AG08396 (cell line): ENCODE results near the gene OSBPL1A.
A peak's percentile ranks its signal among the peaks of the same experiment; 100 is the strongest.

Experiments used
- DNase-seq: peaks from one replicate; pipeline ENCODE4 v3.0.0; 2012; ENCODE audit warnings: low spot score, mixed read lengths

OSBPL1A gene

DNA sequence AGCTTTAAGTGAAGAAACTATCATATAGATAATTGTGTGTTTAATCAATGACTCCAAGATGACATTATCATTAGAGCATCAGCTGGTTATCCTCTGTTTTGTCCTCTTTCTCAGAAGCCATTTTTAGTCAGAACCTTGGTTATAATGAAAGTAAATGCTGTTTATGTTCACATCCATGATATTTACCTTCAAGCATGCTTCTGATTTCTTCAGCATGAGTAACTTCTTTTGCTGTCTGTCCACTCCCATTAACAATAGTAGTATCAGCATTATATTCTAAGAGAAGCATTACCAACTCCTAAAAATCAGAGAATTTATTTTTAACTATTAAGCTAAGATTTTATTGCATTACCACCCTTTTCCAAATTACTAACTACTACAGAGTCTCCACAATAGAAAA, 56.3 kb downstream of the OSBPL1A start:
- DNase-seq = peak; percentile 15

GRCh38 chr18:24333084-24333483, 64.5 kb downstream of the OSBPL1A start:
- no peak for DNase-seq

- DNase-seq = no peak
These were observed 71.4 kb downstream of the OSBPL1A start for GRCh38 chr18:24326211-24326610.

GRCh38 chr18:24322584-24323136, 75.0 kb downstream of the OSBPL1A start:
- DNase-seq = peak; percentile 28

DNA sequence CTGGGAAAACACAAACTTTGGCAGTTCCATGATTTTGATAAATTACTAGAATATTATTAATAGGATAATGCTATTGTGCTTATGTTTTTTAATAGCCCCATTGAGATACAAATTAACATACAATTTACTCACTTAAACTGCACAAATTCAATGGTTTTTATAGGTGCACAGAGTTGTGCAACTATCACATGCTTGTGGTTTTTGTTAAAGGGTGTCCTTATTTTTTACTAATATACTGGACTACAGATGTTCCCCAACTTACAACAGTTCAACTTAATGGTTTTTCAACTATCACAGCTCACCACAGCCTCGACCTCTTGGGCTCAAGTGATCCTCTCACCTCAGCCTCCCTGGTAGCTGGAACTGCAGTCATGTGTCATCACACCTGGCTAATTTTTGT, 76.6 kb downstream of the OSBPL1A start:
- no peak for DNase-seq

DNA sequence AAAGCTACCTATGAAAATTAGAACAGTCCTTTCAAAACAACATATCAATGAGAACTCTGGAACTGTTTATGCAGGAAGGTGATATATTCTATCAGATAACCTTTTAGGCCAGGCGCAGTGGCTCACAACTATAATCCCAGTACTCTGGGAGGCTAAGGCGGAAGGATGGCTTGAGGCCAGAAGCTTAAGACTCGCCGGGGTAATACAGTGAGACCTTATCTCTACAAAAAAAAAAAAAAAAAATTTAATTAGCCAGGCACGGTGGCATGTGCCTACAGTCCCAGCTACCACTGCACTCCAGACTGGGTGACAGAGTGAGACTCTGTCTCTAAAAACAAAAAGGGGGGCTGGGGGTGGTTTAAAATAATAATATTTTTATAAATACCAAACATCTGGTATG, 77.9 kb downstream of the OSBPL1A start:
- no peak for DNase-seq

GRCh38 chr18:24317370-24317769, 80.3 kb downstream of the OSBPL1A start:
- DNase-seq = no peak

- peak; percentile 53 for DNase-seq
These were observed 82.5 kb downstream of the OSBPL1A start for GRCh38 chr18:24315170-24315569.

- no peak for DNase-seq
These were observed 91.4 kb downstream of the OSBPL1A start for GRCh38 chr18:24306201-24306600.

- no peak for DNase-seq
These were observed 96.9 kb downstream of the OSBPL1A start for GRCh38 chr18:24300703-24301102.

DNA sequence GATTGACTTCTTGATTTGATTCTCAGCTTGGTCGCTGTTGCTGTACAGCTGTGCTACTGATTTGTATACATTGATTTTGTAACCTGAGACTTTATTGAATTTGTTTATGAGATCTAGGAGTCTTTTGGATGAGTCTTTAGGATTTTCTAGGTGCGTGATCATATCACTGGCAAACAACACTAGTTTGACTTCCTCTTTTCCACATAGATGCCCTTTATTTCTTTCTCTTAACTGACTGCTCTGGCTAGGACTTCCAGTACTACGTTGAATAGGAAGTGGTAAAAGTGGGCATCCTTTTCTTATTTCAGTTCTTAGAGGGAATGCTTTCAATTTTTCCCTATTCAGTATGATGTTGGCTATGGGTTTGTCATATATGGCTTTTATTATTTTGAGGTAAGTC, 101.3 kb downstream of the OSBPL1A start:
- no peak for DNase-seq

- DNase-seq = no peak
These were observed 104.4 kb downstream of the OSBPL1A start for GRCh38 chr18:24293254-24293653.

- no peak for DNase-seq
These were observed 119.0 kb downstream of the OSBPL1A start for GRCh38 chr18:24278591-24278990.

DNA sequence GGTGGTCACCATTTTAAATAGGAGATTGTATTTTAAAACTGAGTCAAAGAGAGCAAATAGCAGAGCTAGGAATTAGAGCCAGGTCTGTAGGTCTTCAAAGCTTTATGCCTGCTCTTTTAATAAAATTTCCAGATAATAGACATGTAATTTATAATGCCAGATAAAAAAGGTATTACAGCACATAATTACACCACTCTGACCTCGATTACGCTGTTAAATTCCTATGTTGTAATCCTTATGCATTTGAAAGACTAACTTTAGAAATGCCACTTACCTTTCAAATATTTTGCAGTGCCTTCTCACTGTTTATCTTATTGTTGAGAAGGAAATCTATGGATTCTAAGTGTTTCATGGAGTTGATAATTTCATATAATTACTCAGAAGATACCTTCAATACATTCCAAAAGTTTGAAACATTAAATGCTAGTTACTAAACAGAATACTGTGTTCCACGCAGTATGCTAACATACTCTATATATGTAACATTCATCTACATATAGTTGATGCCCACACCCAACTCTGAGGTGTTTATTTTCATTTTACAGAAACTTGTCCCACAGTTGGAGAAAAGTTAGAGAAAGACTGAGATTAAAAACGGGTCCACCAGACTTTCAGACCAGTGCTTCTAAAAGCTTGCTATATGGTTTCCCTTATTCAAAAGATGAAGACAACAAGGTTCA, 120.0 kb downstream of the OSBPL1A start:
- DNase-seq = no peak

GRCh38 chr18:24276994-24277393, 120.6 kb downstream of the OSBPL1A start:
- no peak for DNase-seq

DNA sequence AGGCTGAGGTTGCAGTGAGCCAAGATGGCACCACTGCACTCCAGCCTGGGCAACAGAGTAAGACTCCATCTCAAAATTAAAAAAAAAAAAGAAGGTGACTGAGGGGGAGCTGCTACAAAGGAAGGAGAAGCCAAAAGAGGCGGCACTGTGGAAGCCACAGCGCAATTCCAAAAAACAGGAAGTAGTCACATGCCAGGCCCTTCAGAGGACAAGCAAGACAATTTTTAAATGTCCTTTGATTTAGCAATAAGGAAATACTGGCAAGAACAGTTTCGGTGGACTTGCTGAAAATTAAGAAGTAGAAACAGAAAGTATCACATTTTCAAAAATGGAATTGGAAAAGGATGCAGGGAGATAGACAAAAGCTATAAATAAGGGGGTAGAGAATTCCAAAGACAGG, 122.8 kb downstream of the OSBPL1A start:
- DNase-seq = no peak

- DNase-seq = peak; percentile 35
These were observed 124.0 kb downstream of the OSBPL1A start for GRCh38 chr18:24273596-24273995.

DNA sequence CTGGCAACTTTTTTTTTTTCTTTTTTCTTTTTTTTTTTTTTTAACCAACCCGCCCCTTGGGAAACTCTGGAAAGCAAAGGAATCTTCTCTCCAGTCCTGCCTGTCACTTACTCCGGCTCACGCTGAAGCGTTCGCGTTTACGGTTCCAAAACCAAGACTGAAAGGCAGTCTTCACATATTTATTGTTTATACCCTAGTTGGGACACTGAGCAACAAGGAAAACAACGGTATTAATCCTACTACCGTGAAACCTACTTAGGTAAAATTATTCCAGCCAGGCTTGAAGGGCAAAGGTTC, 125.4 kb downstream of the OSBPL1A start:
- DNase-seq = no peak

DNA sequence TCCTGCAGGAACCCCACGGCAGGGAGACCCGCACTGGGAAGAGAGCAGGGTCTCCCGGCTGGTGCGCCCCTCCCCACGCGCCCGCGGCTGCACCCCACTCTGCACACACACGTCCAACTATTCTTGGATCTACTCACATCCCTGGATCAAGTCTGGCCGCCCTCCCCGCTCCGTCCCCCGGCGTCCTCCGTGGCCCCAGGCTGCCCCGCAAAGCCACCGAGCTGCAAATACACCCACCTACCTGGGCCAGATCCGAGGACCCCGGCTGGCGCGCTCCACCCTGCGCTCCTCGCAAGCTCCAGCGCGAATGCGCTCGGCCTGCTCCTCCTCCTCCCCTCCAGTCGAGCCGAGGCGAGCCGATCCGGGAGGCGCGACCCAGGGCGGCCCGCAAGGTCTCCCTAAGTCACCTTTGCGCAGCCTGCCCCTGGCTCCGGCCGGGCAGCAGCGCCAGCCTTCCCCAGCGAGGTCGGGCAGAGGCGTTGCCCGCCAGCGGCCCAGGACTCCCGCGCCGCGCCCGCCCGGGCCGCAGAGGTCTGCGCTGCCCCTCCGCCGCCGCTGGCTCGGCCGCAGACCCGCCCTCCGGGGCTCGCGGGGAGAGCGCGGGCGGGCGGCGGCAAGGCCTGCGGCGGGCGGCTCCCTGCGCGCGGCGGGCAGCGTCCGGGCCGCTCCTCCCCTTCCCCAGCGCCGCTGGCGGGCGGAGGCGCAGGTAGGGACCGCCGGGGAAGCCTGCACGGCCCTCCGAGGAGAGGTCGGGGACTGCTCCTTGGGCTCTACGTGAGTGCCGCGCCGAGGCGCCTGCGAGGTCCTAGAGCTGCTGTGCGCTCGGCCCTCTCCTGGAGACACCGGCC, 126.0 kb downstream of the OSBPL1A start:
- peak; percentile 86 for DNase-seq

DNA sequence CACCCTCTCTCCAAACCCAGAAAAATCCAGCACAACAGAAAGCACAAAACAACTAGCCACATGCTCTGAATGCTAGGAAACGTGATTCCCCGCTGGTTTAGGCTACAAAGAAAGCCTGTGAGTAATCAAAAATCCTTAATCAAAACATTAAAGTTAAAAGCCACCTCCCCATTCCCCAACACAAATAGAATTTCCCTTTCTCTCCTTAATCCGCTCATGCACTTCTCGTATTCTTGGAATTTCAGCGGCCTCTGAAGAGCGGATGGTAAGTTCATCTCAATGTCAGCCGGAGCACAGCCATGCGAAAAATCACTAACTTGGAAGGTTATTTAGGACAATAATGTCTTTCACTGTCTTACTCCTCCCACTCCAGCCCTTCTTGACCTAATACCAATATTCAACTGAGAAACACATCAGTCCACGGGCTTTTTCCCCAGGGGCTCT, 126.7 kb downstream of the OSBPL1A start:
- DNase-seq = peak; percentile 68

DNA sequence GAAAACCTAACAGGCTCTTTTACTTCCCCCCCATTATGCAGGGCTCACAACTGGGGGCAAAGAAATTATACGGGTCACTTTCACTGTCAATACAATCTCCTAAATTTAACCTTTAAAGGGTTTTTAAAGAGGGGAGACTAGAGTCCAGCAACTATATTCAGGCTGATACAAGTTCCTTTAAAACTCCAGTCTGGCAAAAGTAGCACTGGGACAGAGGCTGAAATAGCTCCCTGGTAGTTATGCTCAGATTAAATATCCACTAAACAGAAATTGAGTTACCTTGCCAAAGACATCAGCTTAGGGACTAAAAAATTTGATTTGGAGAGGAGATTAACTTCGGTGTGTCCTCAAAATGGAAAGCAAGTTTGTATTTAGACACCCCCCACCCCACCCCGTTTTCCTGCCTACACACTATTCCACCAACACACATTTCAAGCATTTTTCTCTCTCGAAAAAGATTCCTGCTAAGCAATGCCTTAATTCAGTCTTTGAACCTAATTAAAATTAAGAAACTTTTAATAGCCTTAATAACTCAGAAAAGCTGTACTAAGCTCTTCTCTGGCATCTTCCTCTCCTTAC, 127.2 kb downstream of the OSBPL1A start:
- DNase-seq = no peak

DNA sequence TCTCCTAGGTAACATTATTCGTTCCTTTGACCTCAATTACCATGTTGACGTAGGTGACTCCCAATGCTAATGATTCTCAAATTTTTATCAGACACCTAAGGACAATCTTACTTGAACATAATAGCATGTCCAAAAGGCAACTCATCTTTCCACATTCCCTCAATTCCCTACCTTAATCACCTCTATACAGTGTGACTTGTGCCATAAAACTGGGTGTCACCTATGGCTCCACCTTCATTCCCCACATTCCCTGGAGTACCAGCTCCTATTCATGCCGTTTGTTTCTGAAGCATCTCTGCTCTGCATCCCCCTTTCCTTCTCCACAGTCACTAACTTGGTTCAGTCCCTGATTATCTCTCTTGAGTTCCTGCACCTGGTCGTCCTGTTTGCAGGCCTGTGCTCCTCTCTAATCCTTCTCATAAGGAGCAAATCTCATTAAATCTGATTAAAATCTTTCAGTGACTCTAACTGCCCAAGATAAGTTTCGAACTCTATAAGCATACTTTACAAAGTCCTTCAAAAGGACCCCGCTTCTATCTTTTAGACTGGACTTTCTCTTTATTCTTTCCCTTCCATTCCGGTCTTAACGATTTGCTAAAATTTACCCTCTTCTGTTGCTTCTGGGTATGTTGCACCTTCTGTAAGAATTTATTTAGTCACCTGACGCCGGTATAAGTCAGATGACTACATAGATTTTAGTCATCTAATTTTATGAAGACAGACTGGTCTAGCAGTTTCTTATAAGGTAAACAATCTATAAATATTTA, 128.7 kb downstream of the OSBPL1A start:
- no peak for DNase-seq
